A673 (cell line): Measurements from ENCODE around the gene TRPM2. TPM values are rescaled to one million over a fixed set of nuclear protein-coding genes. Genes with fewer than 3 reads are reported as not detected.

ENCODE experiments used
- BruUV-seq: library from RNA; stranded (reverse); fragments of 400-500 nt; replicated peaks from 2 replicates; lab custom pipeline; 2021; lab: Mats Ljungman, UMichigan
- CTCF ChIA-PET: fragments of 300-600 bp; sonication (Branson Sonifier 250); formaldehyde crosslinking; loops from one replicate; lab custom pipeline; 2022; ENCODE audit warnings: antibody characterized with exemption; lab: Charles Lee
- POLR2A ChIA-PET: fragments of 300-600 bp; sonication (Branson Sonifier 250); formaldehyde crosslinking; loops from one replicate; lab custom pipeline; 2022; ENCODE audit warnings: antibody characterized with exemption; ENCODE audit not compliant: low non-redundant PET; lab: Charles Lee
- DNase-seq: peaks from one replicate; pipeline ENCODE4 v3.0.0-alpha.2; 2015; ENCODE audit warnings: low spot score
- H3K27ac ChIP-seq: fragments of 200-600 bp; sonication (generic); 2 replicates; pipeline ENCODE4 v1.5.1; 2016; ENCODE audit warnings: mixed run types, low read depth, mild to moderate bottlenecking, mixed read lengths, antibody characterized with exemption, low read length; ENCODE audit not compliant: poor library complexity, severe bottlenecking
- H3K27me3 ChIP-seq: fragments of 200-600 bp; sonication (generic); replicated peaks from 2 replicates; pipeline ENCODE4 v1.6.1; 2017; ENCODE audit warnings: mixed run types, low read depth, mild to moderate bottlenecking, mixed read lengths, antibody characterized with exemption, low read length; ENCODE audit not compliant: insufficient read depth, poor library complexity
- H3K36me3 ChIP-seq: fragments of 200-600 bp; sonication (generic); 2 replicates; pipeline ENCODE4 v1.6.1; 2016; ENCODE audit warnings: mixed run types, mild to moderate bottlenecking, mixed read lengths, antibody characterized with exemption, low read length; ENCODE audit not compliant: insufficient read depth, poor library complexity, severe bottlenecking
- H3K4me1 ChIP-seq: fragments of 200-600 bp; sonication (generic); 2 replicates; pipeline ENCODE4 v1.6.1; 2017; ENCODE audit warnings: mixed run types, mild to moderate bottlenecking, mixed read lengths, antibody characterized with exemption, low read length; ENCODE audit not compliant: insufficient read depth, poor library complexity, severe bottlenecking
- H3K4me3 ChIP-seq: fragments of 200-600 bp; sonication (generic); 2 replicates; pipeline ENCODE4 v1.5.1; 2016; ENCODE audit warnings: low read depth, mixed run types, mild to moderate bottlenecking, mixed read lengths, low read length; ENCODE audit not compliant: poor library complexity, severe bottlenecking
- H3K9me3 ChIP-seq: fragments of 200-600 bp; sonication (generic); 2 replicates; pipeline ENCODE4 v1.6.1; 2016; ENCODE audit warnings: mixed run types, low read depth, mild to moderate bottlenecking, mixed read lengths, antibody characterized with exemption, low read length; ENCODE audit not compliant: poor library complexity, severe bottlenecking
- CTCF ChIP-seq: fragments of 300-800, 200-600 bp; sonication (generic); conservative IDR thresholded peaks from 2 replicates; pipeline ENCODE4 v1.5.1; 2017; ENCODE audit warnings: low read depth, mild to moderate bottlenecking, antibody characterized with exemption, low read length, moderate library complexity, mixed read lengths
- EZH2 ChIP-seq: fragments of 200-600 bp; sonication (generic); IDR thresholded peaks from 2 replicates; pipeline ENCODE4 v1.6.1; 2017; ENCODE audit warnings: borderline replicate concordance, low read depth, mild to moderate bottlenecking, mixed read lengths, antibody characterized with exemption, low read length; ENCODE audit not compliant: poor library complexity, severe bottlenecking
- intact Hi-C: fragments of 100-400 bp; cut with micrococcal nuclease; formaldehyde crosslinking; loops from one replicate; pipeline ENCODE4 v1.10.0; 2022; ENCODE audit not compliant: unreplicated experiment
- total RNA-seq: library from RNA; stranded (reverse); gene quantifications from 2 replicates; pipeline ENCODE4 v1.2.3, GENCODE V29; 2021

The TRPM2 gene
- total RNA-seq, 1 experiment from 2014 or later = 0.21 TPM

- no peaks in the 10 kb centered on the region for H3K36me3 ChIP-seq
- H3K27ac ChIP-seq = no peak overlapping the region
- H3K9me3 ChIP-seq = no peaks in the 10 kb centered on the region
- ChIA-PET CTCF (interaction anchor here (0.6 kb wide), 1 partner anchor 110 kb away, joined by 3 read pairs; no protein-coding TSS in a partner anchor), POLR2A (no interaction called here)
- no peak for DNase-seq
- H3K4me1 ChIP-seq = no peaks in the 10 kb centered on the region
- BruUV-seq = no TSS peak
- no peaks in the 10 kb centered on the region for H3K27me3 ChIP-seq
- intact Hi-C loops = no loop called here
- TF ChIP-seq EZH2 (no peak), CTCF (no peak)
- no peak overlapping the region for H3K4me3 ChIP-seq
Measured at GRCh38 chr21:44418108-44418875, 64.9 kb downstream of the TRPM2 start.

GRCh38 chr21:44418876-44419230 lies 65.4 kb downstream of the TRPM2 start:
- no peak for DNase-seq
- TF ChIP-seq EZH2 (no peak), CTCF (no peak)
- POLR2A ChIA-PET = no interaction called here
- no peak overlapping the region for H3K27ac ChIP-seq
- no peak overlapping the region for H3K4me3 ChIP-seq
- H3K27me3 ChIP-seq = no peaks in the 10 kb centered on the region
- intact Hi-C loops = no loop called here
- BruUV-seq = no TSS peak
- CTCF ChIA-PET = interaction anchor here (0.6 kb wide), 1 partner anchor 111 kb away, joined by 3 read pairs; no protein-coding TSS in a partner anchor
- no peaks in the 10 kb centered on the region for H3K4me1 ChIP-seq
- no peaks in the 10 kb centered on the region for H3K36me3 ChIP-seq
- no peaks in the 10 kb centered on the region for H3K9me3 ChIP-seq

DNA sequence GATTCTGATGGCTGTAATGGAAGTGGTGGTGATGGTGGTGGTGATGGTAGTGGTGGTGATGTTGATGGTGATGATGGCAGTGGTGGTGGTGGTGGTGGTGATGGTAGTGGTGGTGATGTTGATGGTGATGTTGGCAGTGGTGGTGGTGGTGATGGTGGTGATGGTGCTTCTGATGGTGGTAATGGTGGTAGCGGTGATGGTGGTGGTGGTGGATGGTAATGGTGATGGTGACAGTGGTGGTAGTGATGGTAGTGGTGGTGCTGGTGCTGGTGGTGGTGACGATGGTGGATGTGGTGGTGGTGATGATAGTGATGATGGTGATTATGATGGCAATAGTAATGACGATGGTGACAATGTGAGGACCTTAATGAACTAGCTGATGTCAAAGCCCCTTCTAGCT lies 66.3 kb downstream of the TRPM2 start:
- Histone ChIP-seq H3K27me3 (no peaks in the 10 kb centered on the region), H3K9me3 (no peaks in the 10 kb centered on the region), H3K27ac (no peak overlapping the region), H3K4me3 (no peak overlapping the region), H3K36me3 (no peaks in the 10 kb centered on the region), H3K4me1 (no peaks in the 10 kb centered on the region)
- no peak for TF ChIP-seq EZH2
- no peak for TF ChIP-seq CTCF
- ChIA-PET POLR2A (no interaction called here), CTCF (no interaction called here)
- intact Hi-C loops = no loop called here
- no TSS peak for BruUV-seq
- no peak for DNase-seq
